Measurements from ENCODE around the gene WBP1L.
"Not testable (repeated sequence)": the region's sequence is repeated elsewhere in the genome, so short reads cannot be mapped to it uniquely, and the experiment has no call there.

WBP1L gene

GRCh38 chr10:102826148-102826796 is 82.5 kb downstream of the WBP1L start:
- Histone ChIP-seq H3K27ac (ENCODE audit: low read depth, low read length) (no peak overlapping the region), H3K27me3 (ENCODE audit: insufficient read depth, low read length) (no peaks in the 10 kb centered on the region), H3K79me2 (ENCODE audit: control insufficient read depth, insufficient read depth, low read length, unreplicated experiment) (no peaks in the 10 kb centered on the region), H3K4me1 (ENCODE audit: control insufficient read depth, insufficient read depth, low read length, unreplicated experiment) (no peaks in the 10 kb centered on the region), H2AFZ (ENCODE audit: low read length, unreplicated experiment) (no peak overlapping the region), H3K4me3 (ENCODE audit: low read depth, low read length) (no peak overlapping the region), H3K36me3 (ENCODE audit: insufficient read depth, low read length) (no peaks in the 10 kb centered on the region)

- Histone ChIP-seq H3K27me3 (ENCODE audit: insufficient read depth, low read length) (no peaks in the 10 kb centered on the region), H3K4me3 (ENCODE audit: low read depth, low read length) (no peak overlapping the region), H2AFZ (ENCODE audit: low read length, unreplicated experiment) (no peak overlapping the region), H3K79me2 (ENCODE audit: control insufficient read depth, insufficient read depth, low read length, unreplicated experiment) (no peaks in the 10 kb centered on the region), H3K36me3 (ENCODE audit: insufficient read depth, low read length) (no peaks in the 10 kb centered on the region), H3K27ac (ENCODE audit: low read depth, low read length) (no peak overlapping the region), H3K4me1 (ENCODE audit: control insufficient read depth, insufficient read depth, low read length, unreplicated experiment) (no peaks in the 10 kb centered on the region)
These were observed 83.8 kb downstream of the WBP1L start for GRCh38 chr10:102827597-102827975.

- Histone ChIP-seq H2AFZ (ENCODE audit: low read length, unreplicated experiment) (no peak overlapping the region), H3K79me2 (ENCODE audit: control insufficient read depth, insufficient read depth, low read length, unreplicated experiment) (no peaks in the 10 kb centered on the region), H3K36me3 (ENCODE audit: insufficient read depth, low read length) (no peaks in the 10 kb centered on the region), H3K27ac (ENCODE audit: low read depth, low read length) (no peak overlapping the region), H3K4me1 (ENCODE audit: control insufficient read depth, insufficient read depth, low read length, unreplicated experiment) (no peaks in the 10 kb centered on the region), H3K4me3 (ENCODE audit: low read depth, low read length) (no peak overlapping the region), H3K27me3 (ENCODE audit: insufficient read depth, low read length) (no peaks in the 10 kb centered on the region)
These were observed 87.7 kb downstream of the WBP1L start for GRCh38 chr10:102831322-102832071.

- Histone ChIP-seq H3K27me3 (ENCODE audit: insufficient read depth, low read length) (no peaks in the 10 kb centered on the region), H3K27ac (ENCODE audit: low read depth, low read length) (no peak overlapping the region), H3K4me1 (ENCODE audit: control insufficient read depth, insufficient read depth, low read length, unreplicated experiment) (no peaks in the 10 kb centered on the region), H3K79me2 (ENCODE audit: control insufficient read depth, insufficient read depth, low read length, unreplicated experiment) (no peaks in the 10 kb centered on the region), H3K4me3 (ENCODE audit: low read depth, low read length) (no peak overlapping the region), H3K36me3 (ENCODE audit: insufficient read depth, low read length) (no peaks in the 10 kb centered on the region), H2AFZ (ENCODE audit: low read length, unreplicated experiment) (no peak overlapping the region)
These were observed 88.5 kb downstream of the WBP1L start for GRCh38 chr10:102832248-102832647.

- no peaks in the 10 kb centered on the region for H3K27me3 ChIP-seq (ENCODE audit: insufficient read depth, low read length)
- no peak overlapping the region for H3K27ac ChIP-seq (ENCODE audit: low read depth, low read length)
- no peaks in the 10 kb centered on the region for H3K36me3 ChIP-seq (ENCODE audit: insufficient read depth, low read length)
- no peaks in the 10 kb centered on the region for H3K79me2 ChIP-seq (ENCODE audit: control insufficient read depth, insufficient read depth, low read length, unreplicated experiment)
- H3K4me3 ChIP-seq (ENCODE audit: low read depth, low read length) = no peak overlapping the region
- no peak overlapping the region for H2AFZ ChIP-seq (ENCODE audit: low read length, unreplicated experiment)
- no peaks in the 10 kb centered on the region for H3K4me1 ChIP-seq (ENCODE audit: control insufficient read depth, insufficient read depth, low read length, unreplicated experiment)
These were observed 89.2 kb downstream of the WBP1L start for GRCh38 chr10:102832987-102833386.

- no peaks in the 10 kb centered on the region for H3K27me3 ChIP-seq (ENCODE audit: insufficient read depth, low read length)
- H3K4me1 ChIP-seq (ENCODE audit: control insufficient read depth, insufficient read depth, low read length, unreplicated experiment) = no peaks in the 10 kb centered on the region
- H3K27ac ChIP-seq (ENCODE audit: low read depth, low read length) = no peak overlapping the region
- no peaks in the 10 kb centered on the region for H3K79me2 ChIP-seq (ENCODE audit: control insufficient read depth, insufficient read depth, low read length, unreplicated experiment)
- H3K4me3 ChIP-seq (ENCODE audit: low read depth, low read length) = no peak overlapping the region
- H2AFZ ChIP-seq (ENCODE audit: low read length, unreplicated experiment) = no peak overlapping the region
- H3K36me3 ChIP-seq (ENCODE audit: insufficient read depth, low read length) = no peaks in the 10 kb centered on the region
These were observed 90.4 kb downstream of the WBP1L start for GRCh38 chr10:102834143-102834542.

- no peaks in the 10 kb centered on the region for H3K36me3 ChIP-seq (ENCODE audit: insufficient read depth, low read length)
- H3K27me3 ChIP-seq (ENCODE audit: insufficient read depth, low read length) = no peaks in the 10 kb centered on the region; the same call in 1 of the 2 replicates
- no peak overlapping the region for H2AFZ ChIP-seq (ENCODE audit: low read length, unreplicated experiment)
- no peak overlapping the region for H3K27ac ChIP-seq (ENCODE audit: low read depth, low read length)
- no peaks in the 10 kb centered on the region for H3K4me1 ChIP-seq (ENCODE audit: control insufficient read depth, insufficient read depth, low read length, unreplicated experiment)
- no peaks in the 10 kb centered on the region for H3K79me2 ChIP-seq (ENCODE audit: control insufficient read depth, insufficient read depth, low read length, unreplicated experiment)
- H3K4me3 ChIP-seq (ENCODE audit: low read depth, low read length) = no peak overlapping the region
These were observed 91.3 kb downstream of the WBP1L start for GRCh38 chr10:102835007-102835482.

DNA sequence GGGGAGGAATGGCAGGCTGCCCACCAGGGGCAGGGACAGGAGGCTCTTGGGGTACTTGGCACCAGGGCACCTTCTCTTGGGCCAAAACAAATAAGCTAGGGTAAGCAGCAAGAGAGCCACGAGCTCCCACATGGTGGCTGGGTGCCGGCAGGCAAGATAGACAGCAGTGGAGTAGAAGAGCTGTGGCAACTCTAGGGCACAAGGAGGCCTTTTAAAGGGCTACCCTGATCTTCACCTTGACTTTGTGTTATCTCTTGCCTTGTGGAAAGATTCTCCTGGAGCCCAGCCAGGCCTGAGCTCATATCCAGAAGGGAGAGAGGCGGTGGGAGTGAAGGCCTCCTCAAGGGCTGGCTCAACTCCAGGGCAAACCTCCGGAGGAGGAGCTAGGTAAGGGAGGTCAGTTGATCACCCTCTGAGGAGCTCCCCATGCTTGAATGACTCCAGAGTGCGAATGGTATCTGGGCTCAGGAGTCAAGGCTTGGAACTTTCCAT is 93.5 kb downstream of the WBP1L start, which contains the start of gene CYP17A1:
Gene CYP17A1 (minus strand): TSS at position 184 of the 492 bp plus-strand sequence. CDS start 52 bp downstream, at position 132.
- Histone ChIP-seq H3K27me3 (ENCODE audit: insufficient read depth, low read length) (no peaks in the 10 kb centered on the region; the same call in 1 of the 2 replicates), H3K4me3 (ENCODE audit: low read depth, low read length) (no peak within 1 kb of the TSS), H3K27ac (ENCODE audit: low read depth, low read length) (no peak within 1 kb of the TSS), H3K4me1 (ENCODE audit: control insufficient read depth, insufficient read depth, low read length, unreplicated experiment) (no peaks in the 10 kb centered on the region), H3K79me2 (ENCODE audit: control insufficient read depth, insufficient read depth, low read length, unreplicated experiment) (no peaks in the 10 kb centered on the region), H2AFZ (ENCODE audit: low read length, unreplicated experiment) (no peak within 1 kb of the TSS), H3K36me3 (ENCODE audit: insufficient read depth, low read length) (no peaks in the 10 kb centered on the region)

- not testable (repeated sequence) for H3K36me3 ChIP-seq (ENCODE audit: insufficient read depth, low read length); H2AFZ ChIP-seq (ENCODE audit: low read length, unreplicated experiment); H3K4me1 ChIP-seq (ENCODE audit: control insufficient read depth, insufficient read depth, low read length, unreplicated experiment); H3K79me2 ChIP-seq (ENCODE audit: control insufficient read depth, insufficient read depth, low read length, unreplicated experiment); H3K27me3 ChIP-seq (ENCODE audit: insufficient read depth, low read length); H3K27ac ChIP-seq (ENCODE audit: low read depth, low read length); H3K4me3 ChIP-seq (ENCODE audit: low read depth, low read length)
These were observed 94.7 kb downstream of the WBP1L start for GRCh38 chr10:102838276-102838927.

- no peak overlapping the region for H3K4me3 ChIP-seq (ENCODE audit: low read depth, low read length)
- H3K27me3 ChIP-seq (ENCODE audit: insufficient read depth, low read length) = peaks cover 5% of the 10 kb centered on the region; the same call in 1 of the 2 replicates
- no peak overlapping the region for H3K27ac ChIP-seq (ENCODE audit: low read depth, low read length)
- H3K36me3 ChIP-seq (ENCODE audit: insufficient read depth, low read length) = no peaks in the 10 kb centered on the region
- H3K4me1 ChIP-seq (ENCODE audit: control insufficient read depth, insufficient read depth, low read length, unreplicated experiment) = no peaks in the 10 kb centered on the region
- H2AFZ ChIP-seq (ENCODE audit: low read length, unreplicated experiment) = no peak overlapping the region
- no peaks in the 10 kb centered on the region for H3K79me2 ChIP-seq (ENCODE audit: control insufficient read depth, insufficient read depth, low read length, unreplicated experiment)
These were observed 98.1 kb downstream of the WBP1L start for GRCh38 chr10:102841827-102842345.
